HepG2 (cell line): ENCODE measurements around the gene GSDMA. TPM values are rescaled to one million over a fixed set of nuclear protein-coding genes. Genes with fewer than 3 reads are reported as not detected.
A peak's percentile ranks its signal among the peaks of the same experiment; 100 is the strongest.

Source experiments
- AHDC1 ChIP-seq: sonication (generic); formaldehyde crosslinking; IDR thresholded peaks from 2 replicates; pipeline ENCODE4 v1.5.1; 2020; ENCODE audit warnings: mild to moderate bottlenecking, missing genetic modification reagents, borderline replicate concordance
- ARNTL ChIP-seq: sonication (generic); formaldehyde crosslinking; IDR thresholded peaks from 2 replicates; pipeline ENCODE4 v1.4.0; 2020; ENCODE audit warnings: mild to moderate bottlenecking, missing genetic modification reagents
- CBX1 ChIP-seq: IDR thresholded peaks from one replicate; pipeline ENCODE4 v1.6.1; 2016; ENCODE audit warnings: antibody characterized with exemption, low read depth
- CEBPG ChIP-seq: IDR thresholded peaks from 2 replicates; pipeline ENCODE4 v1.6.1; 2016
- DMTF1 ChIP-seq: sonication (generic); formaldehyde crosslinking; IDR thresholded peaks from 2 replicates; pipeline ENCODE4 v1.4.0; 2020; ENCODE audit warnings: mild to moderate bottlenecking, missing genetic modification reagents
- FOXP1 ChIP-seq, 2 experiments: fragments of 450-650 bp in 1 of 2; IDR thresholded peaks; 2 replicates each; pipeline ENCODE4 v1.6.1; 2017 to 2018; ENCODE audit warnings: antibody characterized with exemption in 1 of 2
- HNF4G ChIP-seq, 2 experiments: sonication (generic) in 1 of 2; formaldehyde crosslinking in 1 of 2; IDR thresholded peaks; 2 replicates each; pipeline versions ENCODE4 v1.4.0 to v1.6.1; 2011 to 2020; ENCODE audit warnings: borderline replicate concordance in 2 of 2, low read depth in 2 of 2, mild to moderate bottlenecking in 2 of 2, low read length in 1 of 2, missing genetic modification reagents in 1 of 2, moderate library complexity in 1 of 2
- HNRNPLL ChIP-seq: fragments of 200-400 bp; formaldehyde crosslinking; IDR thresholded peaks from 2 replicates; pipeline ENCODE4 v1.6.1; 2017; ENCODE audit warnings: mild to moderate bottlenecking, low read depth, low read length; ENCODE audit not compliant: poor library complexity, severe bottlenecking
- HOXA3 ChIP-seq: sonication (generic); formaldehyde crosslinking; IDR thresholded peaks from 2 replicates; pipeline ENCODE4 v1.5.0; 2020; ENCODE audit warnings: missing genetic modification reagents
- NFE2 ChIP-seq: sonication (generic); formaldehyde crosslinking; IDR thresholded peaks from 2 replicates; pipeline ENCODE4 v1.4.0; 2020; ENCODE audit warnings: missing genetic modification reagents
- NR1H2 ChIP-seq: sonication (generic); formaldehyde crosslinking; IDR thresholded peaks from 2 replicates; pipeline ENCODE4 v1.8.1; 2022; ENCODE audit warnings: low read depth, missing genetic modification reagents, borderline replicate concordance
- PITX1 ChIP-seq: sonication (generic); formaldehyde crosslinking; IDR thresholded peaks from 2 replicates; pipeline ENCODE4 v1.5.1; 2020; ENCODE audit warnings: mild to moderate bottlenecking, missing genetic modification reagents
- TGIF2 ChIP-seq: IDR thresholded peaks from 2 replicates; pipeline ENCODE4 v1.6.1; 2016; ENCODE audit warnings: control low read depth, missing compliant biosample characterization
- XRCC5 ChIP-seq: fragments of 200-400 bp; formaldehyde crosslinking; optimal IDR thresholded peaks from 2 replicates; pipeline ENCODE3; 2017; ENCODE audit warnings: mild to moderate bottlenecking, low read length
- ZNF121 ChIP-seq: sonication (generic); formaldehyde crosslinking; IDR thresholded peaks from 2 replicates; pipeline ENCODE4 v1.5.0; 2020; ENCODE audit warnings: mild to moderate bottlenecking, missing genetic modification reagents
- ZNF274 ChIP-seq: sonication (generic); formaldehyde crosslinking; IDR thresholded peaks from 2 replicates; pipeline ENCODE4 v1.5.1; 2020; ENCODE audit warnings: mild to moderate bottlenecking, missing genetic modification reagents
- ZNF275 ChIP-seq: sonication (generic); formaldehyde crosslinking; IDR thresholded peaks from 2 replicates; pipeline ENCODE4 v1.8.0; 2022; ENCODE audit warnings: missing genetic modification reagents, mild to moderate bottlenecking, inconsistent platforms, borderline replicate concordance
- ZNF350 ChIP-seq: sonication (generic); formaldehyde crosslinking; IDR thresholded peaks from 2 replicates; pipeline ENCODE4 v1.4.0; 2020; ENCODE audit warnings: mild to moderate bottlenecking, low read depth, missing genetic modification reagents, borderline replicate concordance
- ZNF569 ChIP-seq: sonication (generic); formaldehyde crosslinking; IDR thresholded peaks from 2 replicates; pipeline ENCODE4 v1.5.0; 2020; ENCODE audit warnings: mild to moderate bottlenecking, missing genetic modification reagents, moderate library complexity, borderline replicate concordance
- ZNF572 ChIP-seq: sonication (generic); formaldehyde crosslinking; IDR thresholded peaks from 2 replicates; pipeline ENCODE4 v1.5.1; 2020; ENCODE audit warnings: mild to moderate bottlenecking, missing genetic modification reagents
- polyA plus RNA-seq, 8 experiments: library from polyadenylated mRNA; depleted of rRNA in 3 of 8; stranded (reverse) in 7 of 8; unstranded in 1 of 8; fragments of >200 nt; fragmentation: Illumina TruSeq in 4 of 8; extraction: Trizol in 4 of 8; gene quantifications; 2 replicates each; pipeline versions ENCODE4 v1.2.1 to v1.2.3, GENCODE V29; 2011 to 2016; ENCODE audit warnings: low read depth in 4 of 8, missing spikeins in 1 of 8, mixed read lengths in 1 of 8; ENCODE audit not compliant: insufficient read depth in 1 of 8
- total RNA-seq, 5 experiments: library from RNA; depleted of rRNA; stranded (reverse); fragments of >200 nt; fragmentation: Illumina TruSeq; extraction: Trizol; gene quantifications; 2 replicates each; pipeline ENCODE4 v1.2.3, GENCODE V29; 2016; ENCODE audit warnings: low read depth in 1 of 5

GSDMA gene
- total and polyA plus RNA-seq, 2 of the 13 experiments (the other 11 are each of a cell fraction or from before 2014, with no cell fraction given) = not detected

GRCh38 chr17:39927929-39928857 is 34.6 kb upstream of the GSDMA start (continued):
- no peak; the same call in 1 of the 2 replicates for TF ChIP-seq ZNF572 (CRISPR knock-in tag)
- TF ChIP-seq DMTF1 (CRISPR knock-in tag) = no peak
- 0 out of 2 replicates have a peak, but pooled peaks have one; percentile 55 for TF ChIP-seq TGIF2 (CRISPR knock-in tag)
- no peak for TF ChIP-seq ZNF121 (CRISPR knock-in tag)
- TF ChIP-seq HOXA3 (CRISPR knock-in tag) = no peak
- TF ChIP-seq PITX1 (CRISPR knock-in tag) = peak; percentile 11
- TF ChIP-seq CBX1 = no peak
- no peak for TF ChIP-seq NFE2 (CRISPR knock-in tag)
- TF ChIP-seq CEBPG = no peak
- TF ChIP-seq AHDC1 (CRISPR knock-in tag) = no peak
- TF ChIP-seq FOXP1 (IDR thresholded peaks at IDR 0.05) = no peak
- TF ChIP-seq FOXP1 (CRISPR knock-in tag; IDR thresholded peaks at IDR 0.05) = no peak
- TF ChIP-seq NR1H2 = no peak
- TF ChIP-seq HNRNPLL = peak; percentile 60
- TF ChIP-seq XRCC5 = peak; percentile 12
- TF ChIP-seq ZNF274 (CRISPR knock-in tag) = no peak
- no peak for TF ChIP-seq HNF4G (IDR thresholded peaks at IDR 0.05; ENCODE audit: borderline replicate concordance, low read depth, low read length)
- no peak for TF ChIP-seq HNF4G (CRISPR knock-in tag; IDR thresholded peaks at IDR 0.05; ENCODE audit: borderline replicate concordance, low read depth)
- TF ChIP-seq ZNF569 = no peak
- TF ChIP-seq ARNTL (CRISPR knock-in tag) = no peak
- no peak; the same call in none of the 2 replicates for TF ChIP-seq ZNF275 (CRISPR knock-in tag)
- TF ChIP-seq ZNF350 (CRISPR knock-in tag) = peak; percentile 41
